H1 (cell line): ENCODE data around the gene CAPZB. TPM values are rescaled to one million over a fixed set of nuclear protein-coding genes. Genes with fewer than 3 reads are reported as not detected.

Experiments used
- CTCF ChIA-PET: fragments of 300-600 bp; sonication (Branson Sonifier 250); formaldehyde crosslinking; loops from one replicate; lab custom pipeline; 2021; ENCODE audit not compliant: partially characterized antibody; lab: Charles Lee
- POLR2A ChIA-PET: fragments of 300-600 bp; sonication (Branson Sonifier 250); formaldehyde crosslinking; loops from one replicate; lab custom pipeline; 2021; ENCODE audit warnings: inconsistent platforms; ENCODE audit not compliant: partially characterized antibody; lab: Charles Lee
- DNase-seq, 2 experiments: peaks; one replicate each; pipeline versions ENCODE4 v3.0.0 to v3.0.0-alpha.2; 2010 to 2022; ENCODE audit warnings: low spot score in 2 of 2, low read depth in 1 of 2, mixed read lengths in 1 of 2
- FAIRE-seq: peaks from 2 replicates; lab custom pipeline; 2011; peaks lifted over from hg19 to GRCh38; lab: Jason Lieb, UNC
- H2AFZ ChIP-seq: 2 replicates; pipeline ENCODE4 v1.8.1; 2012; ENCODE audit warnings: low read length, inconsistent platforms
- H2AK5ac ChIP-seq: 2 replicates; pipeline ENCODE4 v1.6.1; 2013; ENCODE audit warnings: low read depth, low read length
- H2BK120ac ChIP-seq: replicated peaks from 2 replicates; pipeline ENCODE3; 2013; ENCODE audit warnings: low read depth, low read length, inconsistent platforms
- H2BK12ac ChIP-seq: 2 replicates; pipeline ENCODE4 v1.6.1; 2013; ENCODE audit warnings: low read depth, low read length
- H2BK15ac ChIP-seq: 2 replicates; pipeline ENCODE4 v1.6.1; 2013; ENCODE audit warnings: low read length
- H2BK20ac ChIP-seq: 2 replicates; pipeline ENCODE4 v1.6.1; 2013; ENCODE audit warnings: low read length
- H2BK5ac ChIP-seq: 2 replicates; pipeline ENCODE4 v1.6.1; 2013; ENCODE audit warnings: low read depth, low read length
- H3K14ac ChIP-seq: 2 replicates; pipeline ENCODE4 v1.6.1; 2013; ENCODE audit warnings: inconsistent platforms; ENCODE audit not compliant: insufficient read length
- H3K18ac ChIP-seq: 2 replicates; pipeline ENCODE4 v1.6.1; 2013; ENCODE audit warnings: low read length; ENCODE audit errors: extremely low read depth
- H3K23ac ChIP-seq: 2 replicates; pipeline ENCODE4 v1.6.1; 2013; ENCODE audit warnings: inconsistent platforms; ENCODE audit not compliant: insufficient read length
- H3K23me2 ChIP-seq: 2 replicates; pipeline ENCODE4 v1.6.1; 2013; ENCODE audit warnings: low read depth, low read length
- H3K27ac ChIP-seq: 2 replicates; pipeline ENCODE4 v1.6.1; 2011; ENCODE audit warnings: low read depth, low read length, inconsistent platforms
- H3K27me3 ChIP-seq, 4 experiments: replicated peaks in 1 of 4; 1 replicate in 1 of 4; 2 replicates in 3 of 4; pipeline versions ENCODE4 v1.6.1 to v1.8.1; 2011 to 2013; ENCODE audit warnings: low read length in 3 of 4, mild to moderate bottlenecking in 3 of 4, inconsistent platforms in 2 of 4, mixed read lengths in 2 of 4, moderate library complexity in 1 of 4; ENCODE audit not compliant: control insufficient read depth in 3 of 4, insufficient read depth in 3 of 4; ENCODE audit errors: extremely low read depth in 1 of 4
- H3K36me3 ChIP-seq, 4 experiments: 2 replicates each; pipeline versions ENCODE4 v1.6.1 to v1.8.1; 2011 to 2013; ENCODE audit warnings: mild to moderate bottlenecking in 4 of 4, low read length in 3 of 4, moderate library complexity in 2 of 4, control low read depth in 1 of 4, inconsistent platforms in 1 of 4; ENCODE audit not compliant: insufficient read depth in 4 of 4, control insufficient read depth in 2 of 4
- H3K4ac ChIP-seq: replicated peaks from 2 replicates; pipeline ENCODE3; 2013; ENCODE audit warnings: low read length, low read depth, mixed read lengths, inconsistent platforms; ENCODE audit not compliant: insufficient read length
- H3K4me1 ChIP-seq, 4 experiments: replicated peaks in 1 of 4; 1 replicate in 1 of 4; 2 replicates in 3 of 4; pipeline versions ENCODE4 v1.6.1 to v1.8.1; 2011 to 2013; ENCODE audit warnings: low read length in 3 of 4, inconsistent platforms in 2 of 4, mixed read lengths in 1 of 4; ENCODE audit not compliant: insufficient read depth in 4 of 4, control insufficient read depth in 3 of 4
- H3K4me2 ChIP-seq, 2 experiments: 2 replicates each; pipeline versions ENCODE4 v1.6.1 to v1.8.1; 2011 to 2013; ENCODE audit warnings: low read depth in 2 of 2, low read length in 2 of 2, control low read depth in 1 of 2, inconsistent platforms in 1 of 2, mild to moderate bottlenecking in 1 of 2; ENCODE audit not compliant: insufficient read depth in 1 of 2
- H3K4me3 ChIP-seq, 4 experiments: fragments of 200-600, 300-600 bp in 1 of 4; sonication (generic), shearing (Covaris generic), sonication (Bioruptor Twin) in 1 of 4; 2 replicates each; pipeline versions ENCODE4 v1.5.1 to v1.8.1; 2011 to 2016; ENCODE audit warnings: low read length in 4 of 4, low read depth in 3 of 4, control low read depth in 2 of 4, inconsistent platforms in 2 of 4, mild to moderate bottlenecking in 2 of 4, mixed read lengths in 1 of 4, moderate library complexity in 1 of 4; ENCODE audit not compliant: insufficient read depth in 2 of 4; ENCODE audit errors: extremely low read depth in 1 of 4
- H3K56ac ChIP-seq: replicated peaks from 2 replicates; pipeline ENCODE3; 2013; ENCODE audit warnings: low read depth, mild to moderate bottlenecking, mixed read lengths, low read length, inconsistent platforms; ENCODE audit not compliant: insufficient read length
- H3K79me1 ChIP-seq: 2 replicates; pipeline ENCODE4 v1.6.1; 2013; ENCODE audit warnings: low read depth, low read length, control low read depth
- H3K79me2 ChIP-seq, 2 experiments: 2 replicates each; pipeline versions ENCODE4 v1.6.1 to v1.8.1; 2012 to 2013; ENCODE audit warnings: low read length in 2 of 2, mild to moderate bottlenecking in 2 of 2, inconsistent platforms in 1 of 2; ENCODE audit not compliant: insufficient read depth in 2 of 2, control insufficient read depth in 1 of 2
- H3K9ac ChIP-seq, 4 experiments: replicated peaks in 1 of 4; 1 replicate in 1 of 4; 2 replicates in 3 of 4; pipeline versions ENCODE4 v1.6.1 to v1.8.1; 2011 to 2013; ENCODE audit warnings: low read depth in 3 of 4, low read length in 3 of 4, control low read depth in 2 of 4, mild to moderate bottlenecking in 2 of 4, moderate library complexity in 2 of 4, inconsistent platforms in 1 of 4; ENCODE audit errors: extremely low read depth in 1 of 4
- H3K9me3 ChIP-seq, 2 experiments: 2 replicates each; pipeline versions ENCODE4 v1.6.1 to v1.8.1; 2012 to 2013; ENCODE audit warnings: mild to moderate bottlenecking in 2 of 2, moderate library complexity in 2 of 2, control low read depth in 1 of 2, inconsistent platforms in 1 of 2, low read depth in 1 of 2, low read length in 1 of 2, mixed read lengths in 1 of 2; ENCODE audit not compliant: insufficient read depth in 2 of 2
- H4K20me1 ChIP-seq, 2 experiments: replicated peaks in 1 of 2; 2 replicates each; pipeline versions ENCODE3 to v1.8.1; 2011 to 2013; ENCODE audit warnings: inconsistent platforms in 2 of 2, low read length in 2 of 2, mild to moderate bottlenecking in 1 of 2; ENCODE audit not compliant: insufficient read depth in 2 of 2, control insufficient read depth in 1 of 2
- H4K5ac ChIP-seq: 2 replicates; pipeline ENCODE4 v1.6.1; 2013; ENCODE audit warnings: low read length, low read depth, mixed read lengths, inconsistent platforms; ENCODE audit not compliant: insufficient read length
- H4K8ac ChIP-seq: 2 replicates; pipeline ENCODE4 v1.8.0; 2013; ENCODE audit warnings: mild to moderate bottlenecking, moderate library complexity, low read length, inconsistent platforms; ENCODE audit not compliant: insufficient read depth; ENCODE audit errors: extremely low read depth
- H4K91ac ChIP-seq: replicated peaks from 2 replicates; pipeline ENCODE3; 2013; ENCODE audit warnings: low read length, mixed read lengths, inconsistent platforms; ENCODE audit not compliant: insufficient read length
- BCL11A ChIP-seq, 2 experiments: IDR thresholded peaks; one replicate each; pipeline ENCODE4 v1.6.1; 2011; ENCODE audit warnings: low read depth in 2 of 2, low read length in 2 of 2, mild to moderate bottlenecking in 2 of 2
- CEBPB ChIP-seq: IDR thresholded peaks from 2 replicates; pipeline ENCODE4 v1.6.1; 2012; ENCODE audit warnings: low read depth, low read length
- CTBP2 ChIP-seq: IDR thresholded peaks from 2 replicates; pipeline ENCODE4 v1.7.0; 2011; ENCODE audit warnings: borderline replicate concordance, mild to moderate bottlenecking, moderate library complexity, mixed read lengths, low read length; ENCODE audit not compliant: insufficient read depth, insufficient read length
- FOSL1 ChIP-seq: IDR thresholded peaks from 2 replicates; pipeline ENCODE4 v1.6.1; 2011; ENCODE audit warnings: mild to moderate bottlenecking, low read depth, low read length, moderate library complexity; ENCODE audit not compliant: insufficient read depth
- KDM4A ChIP-seq: IDR thresholded peaks from one replicate; pipeline ENCODE4 v1.7.1; 2012; ENCODE audit warnings: low read depth, mild to moderate bottlenecking, moderate library complexity, low read length, inconsistent platforms; ENCODE audit not compliant: severe bottlenecking
- MAFK ChIP-seq: IDR thresholded peaks from 2 replicates; pipeline ENCODE4 v1.6.1; 2012; ENCODE audit warnings: low read depth, mild to moderate bottlenecking, improper control_type of control experiment, low read length
- NANOG ChIP-seq: IDR thresholded peaks from 2 replicates; pipeline ENCODE4 v1.6.1; 2011; ENCODE audit warnings: low read length, low read depth, mild to moderate bottlenecking, inconsistent platforms; ENCODE audit not compliant: insufficient read depth, poor library complexity, severe bottlenecking
- POLR2A ChIP-seq, 2 experiments: IDR thresholded peaks; 1 replicate in 1 of 2; 2 replicates in 1 of 2; pipeline ENCODE4 v1.6.1; 2011; ENCODE audit warnings: low read depth in 2 of 2, low read length in 2 of 2, mild to moderate bottlenecking in 2 of 2; ENCODE audit errors: control extremely low read depth in 1 of 2
- TAF1 ChIP-seq: IDR thresholded peaks from 2 replicates; pipeline ENCODE4 v1.6.1; 2011; ENCODE audit warnings: mild to moderate bottlenecking, low read depth, low read length
- YY1 ChIP-seq: IDR thresholded peaks from 2 replicates; pipeline ENCODE4 v1.6.1; 2011; ENCODE audit warnings: low read depth, mild to moderate bottlenecking, low read length
- WGBS, 2 experiments: shearing (Covaris generic) in 1 of 2; methylation state at CpG; one replicate each; pipeline versions ENCODE4 v1.1.6 to v1.1.7; 2013 to 2015; ENCODE audit warnings: low lambda C conversion rate in 2 of 2, mixed read lengths in 2 of 2, inconsistent platforms in 1 of 2, low coverage in 1 of 2, missing lambda C conversion rate in 1 of 2; ENCODE audit not compliant: insufficient replicate concordance in 2 of 2, insufficient coverage in 1 of 2, insufficient read length in 1 of 2; ENCODE audit errors: extremely low coverage in 1 of 2, missing lambda C conversion rate in 1 of 2; 5-methylcytosine and 5-hydroxymethylcytosine counted together
- polyA plus RNA-seq, 7 experiments: library from polyadenylated mRNA; depleted of rRNA in 3 of 7; stranded (reverse) in 5 of 7; unstranded in 2 of 7; fragments of >200 nt in 5 of 7; fragments of 200-250 nt in 2 of 7; gene quantifications; 1 replicate in 5 of 7; 2 replicates in 1 of 7; 4 replicates in 1 of 7; pipeline versions ENCODE4 v1.2.1 to v1.2.3, GENCODE V29; 2011 to 2013; ENCODE audit warnings: missing spikeins in 2 of 7, mixed read lengths in 2 of 7
- total RNA-seq: library from RNA; stranded (reverse); fragmentation: NEBNext Ultra II Directional; extraction: Animal tissue kit (Norgen Biotek cat#: 25700); gene quantifications from 2 replicates; pipeline ENCODE4 v1.2.1, GENCODE V29; 2021
- TF ChIP-seq, protein P1 (sequence below): IDR thresholded peaks from 2 replicates; pipeline ENCODE4 v1.6.1; 2011; ENCODE audit warnings: low read length, improper control_type of control experiment

The CAPZB gene
- total and polyA plus RNA-seq, 2 of the 8 experiments (the other 6 are each of a cell fraction or from before 2014, with no cell fraction given), result 162 to 371 TPM

DNA sequence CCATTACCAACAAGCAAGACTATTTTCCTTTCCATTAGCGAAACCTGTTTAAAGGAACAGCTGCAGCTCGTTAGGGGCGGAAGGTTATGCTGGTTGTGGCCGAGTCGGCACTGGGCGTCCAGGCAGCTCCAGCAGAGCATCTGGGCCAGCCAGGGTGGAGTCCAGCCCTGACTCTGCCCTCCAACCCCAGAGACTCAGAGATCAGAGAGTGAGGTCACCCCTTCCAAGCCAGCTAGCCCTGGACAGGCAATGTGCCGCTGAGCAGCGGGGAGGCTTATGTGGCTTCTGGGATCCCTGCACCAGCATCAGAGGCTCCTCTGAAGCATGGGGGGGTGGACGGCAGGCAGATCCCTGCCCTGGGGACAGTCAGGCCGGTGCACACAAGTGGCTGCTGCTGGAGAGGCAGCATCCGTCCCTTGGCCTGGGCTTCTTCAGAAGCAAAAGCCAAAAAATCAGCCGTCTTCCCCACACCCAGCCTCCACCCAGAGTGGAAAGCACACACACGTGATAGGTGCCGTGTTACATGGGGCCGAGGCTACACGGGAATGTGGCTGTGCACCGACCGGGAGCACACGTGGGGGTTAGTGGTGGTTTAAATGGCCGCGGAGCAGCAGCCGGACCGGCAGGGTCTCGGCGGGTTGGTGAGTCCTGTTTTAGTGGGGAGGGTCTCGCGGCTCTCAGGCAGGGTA, 143.1 kb downstream of the CAPZB start:
- Histone ChIP-seq H4K20me1 (peaks cover 6% of the 10 kb centered on the region in 2 experiments), H2BK20ac (no peak overlapping the region), H2BK15ac (no peak overlapping the region), H2BK120ac (no peak overlapping the region), H4K5ac (no peak overlapping the region)
- TF ChIP-seq NANOG (no peak), KDM4A (no peak), YY1 (no peak), TAF1 (no peak), BCL11A (IDR thresholded peaks at IDR 0.05; ENCODE audit: low read depth in 2 of 2, low read length in 2 of 2) (no peak), MAFK (no peak), CTBP2 (no peak), POLR2A (IDR thresholded peaks at IDR 0.05; ENCODE audit: control extremely low read depth in 1 of 2, low read depth in 2 of 2, low read length in 2 of 2) (no peak), CEBPB (no peak), FOSL1 (no peak)
- TF ChIP-seq, protein P1, sequence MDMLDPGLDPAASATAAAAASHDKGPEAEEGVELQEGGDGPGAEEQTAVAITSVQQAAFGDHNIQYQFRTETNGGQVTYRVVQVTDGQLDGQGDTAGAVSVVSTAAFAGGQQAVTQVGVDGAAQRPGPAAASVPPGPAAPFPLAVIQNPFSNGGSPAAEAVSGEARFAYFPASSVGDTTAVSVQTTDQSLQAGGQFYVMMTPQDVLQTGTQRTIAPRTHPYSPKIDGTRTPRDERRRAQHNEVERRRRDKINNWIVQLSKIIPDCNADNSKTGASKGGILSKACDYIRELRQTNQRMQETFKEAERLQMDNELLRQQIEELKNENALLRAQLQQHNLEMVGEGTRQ, result no peak
- TF ChIP-seq, all 59 proteins: peak for 0
- Histone ChIP-seq H3K79me2 (no peaks in the 10 kb centered on the region), H3K27ac (0 out of 2 replicates have a peak overlapping the region, but pooled peaks have one; percentile 15), H2BK12ac (no peak overlapping the region), H3K4me2 (no peak overlapping the region), H3K27me3 (no peaks in the 10 kb centered on the region), H3K14ac (no peak overlapping the region), H2AK5ac (no peak overlapping the region), H3K23ac (no peak overlapping the region), H3K18ac (no peak overlapping the region), H4K91ac (no peak overlapping the region), H4K8ac (no peak overlapping the region), H3K56ac (no peak overlapping the region), H3K4ac (no peak overlapping the region), H3K9ac (no peak overlapping the region), H3K9me3 (no peaks in the 10 kb centered on the region), H3K23me2 (peaks cover 2% of the 10 kb centered on the region; the same call in 1 of the 2 replicates), H2AFZ (no peak overlapping the region), H3K4me3 (no peak overlapping the region), H3K36me3 (peaks cover 3 to 18% (median 5%) of the 10 kb centered on the region in 4 experiments; a peak in 4 of 8 replicates), H3K4me1 (peaks cover 0 to 15% (median 10%) of the 10 kb centered on the region in 4 experiments; a peak in 5 of 7 replicates), H3K79me1 (no peaks in the 10 kb centered on the region), H2BK5ac (no peak overlapping the region)
- POLR2A ChIA-PET, result interaction anchor here (1.5 kb wide), 2 partner anchors 11 kb away, joined by 3 to 5 read pairs; no protein-coding TSS in a partner anchor
- CTCF ChIA-PET, result interaction anchor here (0.6 to 8.0 kb wide), 45 partner anchors 8 to 1422 kb away, joined by 3 to 72 read pairs (median 4); partner anchors contain the start of genes AKR7A2 and SLC66A1
- FAIRE-seq (no peak), DNase-seq (no peak)
- 96% methylated on average over 27 of the region's 27 CpGs; no CpG with 5 or more reads in 1 of the 2 experiments for WGBS, 2 experiments
